ENCODE measurements around the gene USH1C.

USH1C gene

GRCh38 chr11:17550450-17551346, 6.5 kb upstream of the USH1C start:
- no peak for DNase-seq

- DNase-seq, result no peak
Measured at GRCh38 chr11:17548444-17548843, 4.2 kb upstream of the USH1C start.

- DNase-seq, result no peak
Measured at GRCh38 chr11:17547932-17548331, 3.7 kb upstream of the USH1C start.

GRCh38 chr11:17547051-17547577, 2.9 kb upstream of the USH1C start, which contains the start of gene OTOG:
TSS of gene OTOG (plus strand) at chr11:17547259. CDS start at chr11:17547373, 114 bp downstream.
- DNase-seq, result no peak

- DNase-seq, result no peak
Measured at GRCh38 chr11:17546240-17546639, 2.0 kb upstream of the USH1C start.

GRCh38 chr11:17543574-17544180, 539 bp downstream of the USH1C start:
- no peak for DNase-seq

GRCh38 chr11:17543041-17543440, 1.2 kb downstream of the USH1C start:
- DNase-seq, result no peak

- DNase-seq, result peak in 6 of 51 donors; percentile 8 to 48 (median 16)
Measured at GRCh38 chr11:17542249-17542648, 2.0 kb downstream of the USH1C start.

GRCh38 chr11:17541330-17541885, 2.8 kb downstream of the USH1C start:
- no peak for DNase-seq

GRCh38 chr11:17540807-17541206, 3.4 kb downstream of the USH1C start:
- DNase-seq, result no peak

- no peak for DNase-seq
Measured at GRCh38 chr11:17538731-17539130, 5.5 kb downstream of the USH1C start.

- no peak for DNase-seq
Measured at GRCh38 chr11:17538054-17538453, 6.2 kb downstream of the USH1C start.

GRCh38 chr11:17537261-17537660, 7.0 kb downstream of the USH1C start:
- DNase-seq, result no peak

- peak in 1 of 51 donors; percentile 3 for DNase-seq
Measured at GRCh38 chr11:17535488-17535887, 8.7 kb downstream of the USH1C start.

- DNase-seq, result no peak
Measured at GRCh38 chr11:17533778-17534415, 10.3 kb downstream of the USH1C start.

- no peak for DNase-seq
Measured at GRCh38 chr11:17533341-17533740, 10.9 kb downstream of the USH1C start.

GRCh38 chr11:17532784-17533183, 11.4 kb downstream of the USH1C start:
- DNase-seq, result no peak

GRCh38 chr11:17531636-17532113, 12.5 kb downstream of the USH1C start:
- peak in 1 of 51 donors; percentile 42 for DNase-seq

- no peak for DNase-seq
Measured at GRCh38 chr11:17531071-17531600, 13.1 kb downstream of the USH1C start.

- peak in 30 of 51 donors; percentile 15 to 66 (median 36) for DNase-seq
Measured at GRCh38 chr11:17529844-17530185, 14.4 kb downstream of the USH1C start.
